ENCODE data around the gene GATA5. TPM values are rescaled to one million over a fixed set of nuclear protein-coding genes. Genes with fewer than 3 reads are reported as not detected.
"Not testable (repeated sequence)": the region's sequence is repeated elsewhere in the genome, so short reads cannot be mapped to it uniquely, and the experiment has no call there.

Gene GATA5
- polyA plus RNA-seq, 1 of the 3 experiments (the other 2 are of a cell fraction), result not detected

- H3K36me3 ChIP-seq (replicated peaks in 1 of 2; ENCODE audit: control insufficient read depth in 1 of 2, insufficient read depth in 2 of 2, low read length in 1 of 2); H3K4me2 ChIP-seq; H3K9me2 ChIP-seq; H3K27ac ChIP-seq (ENCODE audit: low read depth in 2 of 2, low read length in 1 of 2); H3K9ac ChIP-seq; DNase-seq; H4K20me1 ChIP-seq (ENCODE audit: insufficient read depth); H2AFZ ChIP-seq (ENCODE audit: low read depth); H3K4me3 ChIP-seq (ENCODE audit: low read depth in 2 of 2, low read length in 1 of 2); H3K79me2 ChIP-seq (ENCODE audit: insufficient read depth); H3K9me3 ChIP-seq; H3K4me1 ChIP-seq (ENCODE audit: control insufficient read depth in 1 of 2, insufficient read depth in 2 of 2, low read depth in 1 of 2, low read length in 1 of 2); H3F3A ChIP-seq (replicated peaks; ENCODE audit: insufficient read depth); POLR2A ChIA-PET: not testable (repeated sequence)
- H3K27me3 ChIP-seq (ENCODE audit: insufficient read depth), result peaks cover 17% of the 10 kb centered on the region; the same call in 1 of the 2 replicates
- CTCF ChIA-PET, result interaction anchor here (1.2 to 6.9 kb wide), 3 partner anchors 9 to 126 kb away, joined by 5 to 62 read pairs (median 6); no protein-coding TSS in a partner anchor
- WGBS (ENCODE audit: low lambda C conversion rate), result 38% methylated on average over 4 of the region's 4 CpGs
These were observed 15.0 kb upstream of the GATA5 start for GRCh38 chr20:62490783-62491182.

GRCh38 chr20:62489932-62490263 is 14.1 kb upstream of the GATA5 start:
- Histone ChIP-seq H3K4me1 (ENCODE audit: control insufficient read depth in 1 of 2, insufficient read depth in 2 of 2, low read depth in 1 of 2, low read length in 1 of 2) (peaks cover 0 to 8% of the 10 kb centered on the region in 2 experiments; a peak in 1 of 4 replicates), H3K27me3 (ENCODE audit: insufficient read depth) (peaks cover 17% of the 10 kb centered on the region; the same call in 1 of the 2 replicates), H4K20me1 (ENCODE audit: insufficient read depth) (no peaks in the 10 kb centered on the region), H3K27ac (ENCODE audit: low read depth in 2 of 2, low read length in 1 of 2) (no peak overlapping the region), H3K9ac (no peak overlapping the region), H3K79me2 (ENCODE audit: insufficient read depth) (no peaks in the 10 kb centered on the region), H3K4me2 (no peak overlapping the region), H3F3A (replicated peaks; ENCODE audit: insufficient read depth) (no peaks in the 10 kb centered on the region), H3K9me3 (no peaks in the 10 kb centered on the region), H3K4me3 (ENCODE audit: low read depth in 2 of 2, low read length in 1 of 2) (no peak overlapping the region), H3K36me3 (replicated peaks in 1 of 2; ENCODE audit: control insufficient read depth in 1 of 2, insufficient read depth in 2 of 2, low read length in 1 of 2) (no peaks in the 10 kb centered on the region), H2AFZ (ENCODE audit: low read depth) (no peak overlapping the region), H3K9me2 (no peaks in the 10 kb centered on the region)
- TF ChIP-seq POLR2AphosphoS5 (IDR thresholded peaks at IDR 0.05; ENCODE audit: low read depth, low read length) (no peak), GABPA (IDR thresholded peaks at IDR 0.05; ENCODE audit: low read depth) (no peak), CHD2 (IDR thresholded peaks at IDR 0.05; ENCODE audit: low read length, partially characterized antibody) (no peak), ZBTB33 (IDR thresholded peaks at IDR 0.05; ENCODE audit: borderline replicate concordance, low read depth) (no peak), MAX (IDR thresholded peaks at IDR 0.05; ENCODE audit: low read depth) (no peak)
- ChIA-PET CTCF (interaction anchor here (1.0 kb wide), 2 partner anchors 42 to 127 kb away, joined by 3 to 4 read pairs; no protein-coding TSS in a partner anchor), POLR2A (no interaction called here)
- WGBS (ENCODE audit: low lambda C conversion rate), result 95% methylated on average over 3 of the region's 8 CpGs
- no peak for DNase-seq

GRCh38 chr20:62489186-62489931 is 13.6 kb upstream of the GATA5 start:
- Histone ChIP-seq H3K9me2 (no peaks in the 10 kb centered on the region), H3K9ac (no peak overlapping the region), H3F3A (replicated peaks; ENCODE audit: insufficient read depth) (no peaks in the 10 kb centered on the region), H3K36me3 (replicated peaks in 1 of 2; ENCODE audit: control insufficient read depth in 1 of 2, insufficient read depth in 2 of 2, low read length in 1 of 2) (no peaks in the 10 kb centered on the region), H2AFZ (ENCODE audit: low read depth) (no peak overlapping the region), H3K4me3 (ENCODE audit: low read depth in 2 of 2, low read length in 1 of 2) (no peak overlapping the region), H3K4me1 (ENCODE audit: control insufficient read depth in 1 of 2, insufficient read depth in 2 of 2, low read depth in 1 of 2, low read length in 1 of 2) (peaks cover 0 to 8% of the 10 kb centered on the region in 2 experiments; a peak in 1 of 4 replicates), H3K79me2 (ENCODE audit: insufficient read depth) (no peaks in the 10 kb centered on the region), H3K9me3 (no peaks in the 10 kb centered on the region), H3K27me3 (ENCODE audit: insufficient read depth) (peaks cover 17% of the 10 kb centered on the region; the same call in 1 of the 2 replicates), H3K4me2 (no peak overlapping the region), H3K27ac (ENCODE audit: low read depth in 2 of 2, low read length in 1 of 2) (no peak overlapping the region), H4K20me1 (ENCODE audit: insufficient read depth) (no peaks in the 10 kb centered on the region)
- ChIA-PET POLR2A (no interaction called here), CTCF (interaction anchor here (1.0 kb wide), 2 partner anchors 41 to 127 kb away, joined by 3 to 4 read pairs; no protein-coding TSS in a partner anchor)
- TF ChIP-seq EZH2phosphoT487 (IDR thresholded peaks at IDR 0.05; ENCODE audit: borderline replicate concordance, low read depth) (no peak), POLR2AphosphoS5 (IDR thresholded peaks at IDR 0.05; ENCODE audit: low read depth, low read length) (no peak)
- no peak for DNase-seq
- WGBS (ENCODE audit: low lambda C conversion rate), result 41% methylated on average over 9 of the region's 18 CpGs
